K562 (cell line): Measurements from ENCODE around the gene SLC27A4. TPM values are rescaled to one million over a fixed set of nuclear protein-coding genes. Genes with fewer than 3 reads are reported as not detected.

Experiments used
- ATF4 ChIP-seq: fragments of 450-650 bp; formaldehyde crosslinking; IDR thresholded peaks from 2 replicates; pipeline ENCODE4 v1.4.0; 2022; ENCODE audit warnings: mild to moderate bottlenecking, moderate library complexity
- CBX5 ChIP-seq: IDR thresholded peaks from 2 replicates; pipeline ENCODE4 v1.6.1; 2014; ENCODE audit warnings: low read depth, borderline replicate concordance
- CHD2 ChIP-seq: IDR thresholded peaks from 2 replicates; pipeline ENCODE4 v1.6.1; 2011; ENCODE audit warnings: low read depth, low read length
- ETV5 ChIP-seq: sonication (generic); formaldehyde crosslinking; IDR thresholded peaks from 2 replicates; pipeline ENCODE4 v1.4.0; 2020; ENCODE audit warnings: low read depth, mild to moderate bottlenecking, missing genetic modification reagents
- FOSL1 ChIP-seq: fragments of 200-800 bp; sonication (Bioruptor generic); conservative IDR thresholded peaks from 2 replicates; pipeline ENCODE4 v1.6.1; 2016; ENCODE audit warnings: missing genetic modification characterization, missing compliant biosample characterization
- FOXJ2 ChIP-seq: fragments of 200-800 bp; sonication (Bioruptor generic); IDR thresholded peaks from 2 replicates; pipeline ENCODE4 v1.6.1; 2016; ENCODE audit warnings: missing genetic modification characterization, missing compliant biosample characterization
- GABPB2 ChIP-seq: fragments of 250-450 bp; sonication (Bioruptor Pico); conservative IDR thresholded peaks from 2 replicates; pipeline ENCODE4 v1.5.1; 2021; ENCODE audit warnings: mild to moderate bottlenecking
- GATA2 ChIP-seq: sonication (generic); formaldehyde crosslinking; IDR thresholded peaks from 2 replicates; pipeline ENCODE4 v1.4.0; 2020; ENCODE audit warnings: mild to moderate bottlenecking, missing genetic modification reagents
- HES1 ChIP-seq: fragments of 450-650 bp; IDR thresholded peaks from 2 replicates; pipeline ENCODE4 v1.6.1; 2016; ENCODE audit warnings: low read depth, mild to moderate bottlenecking, moderate library complexity
- LARP7 ChIP-seq: fragments of 450-650 bp; IDR thresholded peaks from 2 replicates; pipeline ENCODE4 v1.6.1; 2016
- NCOA2 ChIP-seq, 2 experiments: fragments of 450-650 bp; IDR thresholded peaks; 2 replicates each; pipeline ENCODE4 v1.6.1; 2018; ENCODE audit warnings: mild to moderate bottlenecking in 2 of 2, moderate library complexity in 1 of 2; ENCODE audit not compliant: partially characterized antibody in 2 of 2
- NR2C1 ChIP-seq, 2 experiments: fragments of 450-650 bp; IDR thresholded peaks; 2 replicates each; pipeline ENCODE4 v1.6.1; 2017; ENCODE audit warnings: mild to moderate bottlenecking in 2 of 2, antibody characterized with exemption in 1 of 2, inconsistent platforms in 1 of 2, missing compliant biosample characterization in 1 of 2, missing genetic modification characterization in 1 of 2
- PKNOX1 ChIP-seq: fragments of 450-650 bp; IDR thresholded peaks from 2 replicates; pipeline ENCODE4 v1.6.1; 2016
- PTRF ChIP-seq: fragments of 450-650 bp; IDR thresholded peaks from 2 replicates; pipeline ENCODE4 v1.6.1; 2016; ENCODE audit warnings: mild to moderate bottlenecking, missing genetic modification characterization, missing compliant biosample characterization
- YY1 ChIP-seq, 3 experiments: IDR thresholded peaks; 2 replicates each; pipeline ENCODE4 v1.6.1; 2011; ENCODE audit warnings: low read length in 2 of 3, mild to moderate bottlenecking in 2 of 3, moderate library complexity in 2 of 3, borderline replicate concordance in 1 of 3, control low read depth in 1 of 3, low read depth in 1 of 3; ENCODE audit not compliant: insufficient read depth in 3 of 3, insufficient replicate concordance in 2 of 3, control insufficient read depth in 1 of 3, insufficient read length in 1 of 3; ENCODE audit errors: extremely low read depth in 1 of 3
- ZBTB7A ChIP-seq: IDR thresholded peaks from 2 replicates; pipeline ENCODE4 v1.6.1; 2011; ENCODE audit warnings: low read depth, mild to moderate bottlenecking, low read length, moderate library complexity, borderline replicate concordance; ENCODE audit not compliant: control insufficient read depth
- ZEB2 ChIP-seq: fragments of 450-650 bp; IDR thresholded peaks from 2 replicates; pipeline ENCODE4 v1.6.1; 2016
- ZNF124 ChIP-seq: sonication (generic); formaldehyde crosslinking; IDR thresholded peaks from 2 replicates; pipeline ENCODE4 v1.8.1; 2022; ENCODE audit warnings: missing genetic modification reagents
- ZNF175 ChIP-seq: fragments of 200-800 bp; sonication (Bioruptor generic); IDR thresholded peaks from 2 replicates; pipeline ENCODE4 v1.6.1; 2016; ENCODE audit warnings: low read depth, mild to moderate bottlenecking, missing genetic modification characterization, missing compliant biosample characterization
- ZNF274 ChIP-seq: IDR thresholded peaks from 2 replicates; pipeline ENCODE4 v1.6.1; 2011; ENCODE audit warnings: low read depth, mild to moderate bottlenecking, low read length, moderate library complexity, borderline replicate concordance
- ZNF583 ChIP-seq: fragments of 250-450 bp; sonication (Bioruptor Pico); IDR thresholded peaks from 2 replicates; pipeline ENCODE4 v1.4.0; 2020
- ZNF766 ChIP-seq: fragments of 200-800 bp; sonication (Bioruptor generic); conservative IDR thresholded peaks from 2 replicates; pipeline ENCODE4 v1.6.1; 2016; ENCODE audit warnings: missing genetic modification characterization, missing compliant biosample characterization
- polyA plus RNA-seq, 8 experiments: library from polyadenylated mRNA; depleted of rRNA in 4 of 8; stranded (reverse) in 5 of 8; unstranded in 3 of 8; fragments of >200 nt; fragmentation: Nextera tagmentation in 2 of 8; fragmentation: Illumina TruSeq in 1 of 8; extraction: Ambion mirVana in 2 of 8; extraction: Trizol in 1 of 8; gene quantifications; 2 replicates each; pipeline versions ENCODE4 v1.2.1 to v1.2.3, GENCODE V29; 2011 to 2014; ENCODE audit warnings: inconsistent platforms in 1 of 8, missing spikeins in 1 of 8
- total RNA-seq, 7 experiments: library from RNA; depleted of rRNA in 6 of 7; stranded (reverse); fragments of >200 nt in 6 of 7; fragmentation: Illumina TruSeq in 2 of 7; extraction: Trizol in 2 of 7; gene quantifications; 2 replicates each; pipeline versions ENCODE4 v1.2.1 to v1.2.3, GENCODE V29; 2011 to 2021; ENCODE audit warnings: low replicate concordance in 1 of 7
- TF ChIP-seq, protein P1 (sequence below), 2 experiments: fragments of 250-450 bp in 1 of 2; fragments of 450-650 bp in 1 of 2; sonication (Bioruptor Pico) in 1 of 2; IDR thresholded peaks; 2 replicates each; pipeline versions ENCODE4 v1.6.1 to v1.8.0; 2016 to 2021; ENCODE audit warnings: mild to moderate bottlenecking in 2 of 2, moderate library complexity in 2 of 2, missing compliant biosample characterization in 1 of 2, missing genetic modification characterization in 1 of 2

The SLC27A4 gene
- total and polyA plus RNA-seq, 9 of the 15 experiments (the other 6 are each of a cell fraction or from before 2014, with no cell fraction given), result 0.25 to 35.7 (median 14.0) TPM

- TF ChIP-seq PKNOX1, result peak; percentile 54
- TF ChIP-seq GABPB2 (CRISPR knock-in tag), result no peak
- no peak for TF ChIP-seq NCOA2 (IDR thresholded peaks at IDR 0.05; ENCODE audit: partially characterized antibody in 2 of 2)
- TF ChIP-seq YY1 (IDR thresholded peaks at IDR 0.05; ENCODE audit: borderline replicate concordance in 1 of 3, control insufficient read depth in 1 of 3, extremely low read depth in 1 of 3, insufficient read depth in 3 of 3, insufficient read length in 1 of 3, insufficient replicate concordance in 2 of 3, low read depth in 1 of 3, low read length in 2 of 3), result peak; percentile 84 to 98 (median 95)
- TF ChIP-seq HES1, result no peak
- peak; percentile 85 for TF ChIP-seq FOSL1
- no peak; the same call in 1 of the 2 replicates for TF ChIP-seq ZEB2
- no peak for TF ChIP-seq ETV5 (CRISPR knock-in tag)
- TF ChIP-seq ZNF274, result no peak
- no peak for TF ChIP-seq ZNF766 (CRISPR knock-in tag)
- TF ChIP-seq PTRF (tag), result no peak
- TF ChIP-seq, protein P1, sequence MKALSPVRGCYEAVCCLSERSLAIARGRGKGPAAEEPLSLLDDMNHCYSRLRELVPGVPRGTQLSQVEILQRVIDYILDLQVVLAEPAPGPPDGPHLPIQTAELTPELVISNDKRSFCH (CRISPR knock-in tag; IDR thresholded peaks at IDR 0.05), result no peak
- TF ChIP-seq, protein P1 (tag; IDR thresholded peaks at IDR 0.05), result no peak
- TF ChIP-seq ZNF175 (CRISPR knock-in tag), result no peak
- TF ChIP-seq CBX5, result no peak
- TF ChIP-seq NR2C1 (IDR thresholded peaks at IDR 0.05), result no peak
- 0 out of 2 replicates have a peak, but pooled peaks have one; percentile 33 for TF ChIP-seq NR2C1 (tag; IDR thresholded peaks at IDR 0.05)
- peak; percentile 42; the same call in 1 of the 2 replicates for TF ChIP-seq ZBTB7A
- TF ChIP-seq FOXJ2, result no peak
- TF ChIP-seq LARP7, result no peak
- 0 out of 2 replicates have a peak, but pooled peaks have one; percentile 37 for TF ChIP-seq ATF4 (CRISPR knock-in tag)
- TF ChIP-seq ZNF583 (CRISPR knock-in tag), result no peak
- no peak for TF ChIP-seq CHD2
- no peak for TF ChIP-seq GATA2 (CRISPR knock-in tag)
- TF ChIP-seq ZNF124, result no peak
These were observed 30.7 kb downstream of the SLC27A4 start, which contains the start of gene URM1 (continued) for GRCh38 chr9:128370752-128371629.
